IMR-90 (cell line): ENCODE data around the gene NCAPG2. TPM values are rescaled to one million over a fixed set of nuclear protein-coding genes. Genes with fewer than 3 reads are reported as not detected.
A peak's percentile ranks its signal among the peaks of the same experiment; 100 is the strongest.

ENCODE experiments used
- ATAC-seq: fragments of 200-7000 bp; cut with Tn5 transposase; 2 replicates; pipeline ENCODE4 v1.9.1; 2020; ENCODE audit warnings: low read depth, mild to moderate bottlenecking, moderate library complexity
- BruUV-seq: library from RNA; stranded (reverse); fragments of 400-500 nt; replicated peaks from 2 replicates; lab custom pipeline; 2021; lab: Mats Ljungman, UMichigan
- CTCF ChIA-PET: fragments of 300-600 bp; formaldehyde crosslinking; extraction: SDS; loops from one replicate; lab custom pipeline; 2021; ENCODE audit warnings: antibody characterized with exemption; lab: Yijun Ruan, JAX
- POLR2A ChIA-PET: fragments of 300-600 bp; sonication (Branson Sonifier 250); formaldehyde crosslinking; loops from one replicate; lab custom pipeline; 2022; ENCODE audit warnings: antibody characterized with exemption; ENCODE audit not compliant: unreplicated experiment; lab: Charles Lee
- DNase-seq: peaks from one replicate; pipeline ENCODE4 v3.0.0; 2013
- H2AFZ ChIP-seq: replicated peaks from 2 replicates; pipeline ENCODE3; 2013; ENCODE audit warnings: low read length, mild to moderate bottlenecking; ENCODE audit not compliant: poor library complexity
- H2AK5ac ChIP-seq: 2 replicates; pipeline ENCODE4 v1.6.1; 2013; ENCODE audit warnings: low read depth, low read length, inconsistent platforms
- H2AK9ac ChIP-seq: replicated peaks from 2 replicates; pipeline ENCODE3; 2013; ENCODE audit warnings: mild to moderate bottlenecking, low read depth, low read length, moderate library complexity; ENCODE audit not compliant: poor library complexity
- H2BK120ac ChIP-seq: 2 replicates; pipeline ENCODE4 v1.6.1; 2013; ENCODE audit warnings: low read depth, low read length, inconsistent platforms
- H2BK15ac ChIP-seq: 3 replicates; pipeline ENCODE4 v1.6.1; 2013; ENCODE audit warnings: low read depth, low read length, inconsistent platforms
- H2BK20ac ChIP-seq: 2 replicates; pipeline ENCODE4 v1.6.1; 2013; ENCODE audit warnings: low read depth, mild to moderate bottlenecking, inconsistent platforms, low read length, moderate library complexity
- H2BK5ac ChIP-seq: 2 replicates; pipeline ENCODE4 v1.6.1; 2013; ENCODE audit warnings: mild to moderate bottlenecking, low read depth, low read length, inconsistent platforms; ENCODE audit not compliant: poor library complexity, severe bottlenecking
- H3K14ac ChIP-seq: replicated peaks from 2 replicates; pipeline ENCODE4 v1.6.1; 2013; ENCODE audit warnings: low read depth, low read length, inconsistent platforms
- H3K18ac ChIP-seq: 2 replicates; pipeline ENCODE4 v1.6.1; 2013; ENCODE audit warnings: low read depth, low read length, control low read depth
- H3K23ac ChIP-seq: 2 replicates; pipeline ENCODE4 v1.6.1; 2013; ENCODE audit warnings: low read depth, low read length, inconsistent platforms
- H3K27ac ChIP-seq: 2 replicates; pipeline ENCODE4 v1.5.1; 2013; ENCODE audit warnings: mild to moderate bottlenecking, control low read depth, low read length; ENCODE audit not compliant: insufficient read depth
- H3K27me3 ChIP-seq: 2 replicates; pipeline ENCODE4 v1.6.1; 2013; ENCODE audit warnings: low read length; ENCODE audit not compliant: control insufficient read depth, insufficient read depth
- H3K36me3 ChIP-seq: 2 replicates; pipeline ENCODE4 v1.6.1; 2013; ENCODE audit warnings: low read length, mixed read lengths; ENCODE audit not compliant: control insufficient read depth, insufficient read depth
- H3K4ac ChIP-seq: 2 replicates; pipeline ENCODE4 v1.6.1; 2013; ENCODE audit warnings: low read depth, low read length, inconsistent platforms
- H3K4me1 ChIP-seq: 2 replicates; pipeline ENCODE4 v1.6.1; 2013; ENCODE audit warnings: low read length, mixed read lengths; ENCODE audit not compliant: control insufficient read depth, insufficient read depth
- H3K4me2 ChIP-seq: 2 replicates; pipeline ENCODE4 v1.6.1; 2013; ENCODE audit warnings: low read depth, mild to moderate bottlenecking, control low read depth, low read length, moderate library complexity
- H3K4me3 ChIP-seq: 2 replicates; pipeline ENCODE4 v1.5.1; 2013; ENCODE audit warnings: low read depth, mild to moderate bottlenecking, control low read depth, low read length, moderate library complexity; ENCODE audit not compliant: insufficient read depth
- H3K56ac ChIP-seq: 2 replicates; pipeline ENCODE4 v1.6.1; 2013; ENCODE audit warnings: low read length, inconsistent platforms; ENCODE audit not compliant: insufficient read depth; ENCODE audit errors: extremely low read depth
- H3K79me1 ChIP-seq, 2 experiments: 2 replicates each; pipeline ENCODE4 v1.6.1; 2013; ENCODE audit warnings: low read length in 2 of 2, inconsistent platforms in 1 of 2, low read depth in 1 of 2
- H3K9ac ChIP-seq: 2 replicates; pipeline ENCODE4 v1.6.1; 2013; ENCODE audit warnings: low read depth, low read length, control low read depth
- H3K9me1 ChIP-seq: 2 replicates; pipeline ENCODE4 v1.6.1; 2013; ENCODE audit warnings: low read length, inconsistent platforms; ENCODE audit not compliant: insufficient read depth
- H3K9me3 ChIP-seq: 2 replicates; pipeline ENCODE4 v1.6.1; 2013; ENCODE audit warnings: low read length; ENCODE audit not compliant: control insufficient read depth, insufficient read depth
- H4K20me1 ChIP-seq: 2 replicates; pipeline ENCODE4 v1.6.1; 2013; ENCODE audit warnings: low read length, inconsistent platforms; ENCODE audit not compliant: insufficient read depth
- H4K5ac ChIP-seq: 2 replicates; pipeline ENCODE4 v1.6.1; 2013; ENCODE audit warnings: mild to moderate bottlenecking, low read depth, low read length, control low read depth
- H4K8ac ChIP-seq, 2 experiments: 2 replicates each; pipeline ENCODE4 v1.6.1; 2013; ENCODE audit warnings: low read depth in 2 of 2, low read length in 2 of 2, control low read depth in 1 of 2, inconsistent platforms in 1 of 2
- H4K91ac ChIP-seq: 2 replicates; pipeline ENCODE4 v1.6.1; 2013; ENCODE audit warnings: low read depth, low read length, inconsistent platforms; ENCODE audit not compliant: insufficient read depth
- BHLHE40 ChIP-seq: fragments of 150-350 bp; IDR thresholded peaks from 2 replicates; pipeline ENCODE4 v1.6.1; 2016; ENCODE audit warnings: mild to moderate bottlenecking, low read depth, low read length
- CHD1 ChIP-seq: IDR thresholded peaks from 2 replicates; pipeline ENCODE4 v1.6.1; 2012; ENCODE audit warnings: low read depth, low read length, improper control_type of control experiment
- ELK1 ChIP-seq: fragments of 150-350 bp; IDR thresholded peaks from 2 replicates; pipeline ENCODE4 v1.6.1; 2016; ENCODE audit warnings: low read depth, mild to moderate bottlenecking, low read length, moderate library complexity, borderline replicate concordance
- FOS ChIP-seq: fragments of 150-350 bp; IDR thresholded peaks from 2 replicates; pipeline ENCODE4 v1.6.1; 2016; ENCODE audit warnings: low read depth, low read length
- NFE2L2 ChIP-seq: fragments of 150-350 bp; IDR thresholded peaks from 2 replicates; pipeline ENCODE4 v1.6.1; 2016; ENCODE audit warnings: low read depth, mild to moderate bottlenecking, low read length
- RCOR1 ChIP-seq: IDR thresholded peaks from 2 replicates; pipeline ENCODE4 v1.6.1; 2012; ENCODE audit warnings: mild to moderate bottlenecking, low read length, improper control_type of control experiment; ENCODE audit not compliant: insufficient replicate concordance
- RFX5 ChIP-seq: IDR thresholded peaks from 2 replicates; pipeline ENCODE4 v1.8.0; 2012; ENCODE audit warnings: low read depth, mild to moderate bottlenecking, low read length, moderate library complexity
- SMC3 ChIP-seq: fragments of 150-350 bp; IDR thresholded peaks from 2 replicates; pipeline ENCODE4 v1.6.1; 2016; ENCODE audit warnings: low read depth, mild to moderate bottlenecking, antibody characterized with exemption, low read length, moderate library complexity
- USF2 ChIP-seq: fragments of 150-350 bp; IDR thresholded peaks from 2 replicates; pipeline ENCODE4 v1.6.1; 2017; ENCODE audit warnings: mild to moderate bottlenecking, antibody characterized with exemption, low read length, low read depth
- WGBS, 2 experiments: methylation state at CpG; one replicate each; pipeline versions ENCODE4 v1.1.5 to v1.1.7; 2013; ENCODE audit warnings: missing lambda C conversion rate in 2 of 2; ENCODE audit not compliant: insufficient read length in 1 of 2; ENCODE audit errors: extremely low coverage in 2 of 2; 5-methylcytosine and 5-hydroxymethylcytosine counted together
- dilution Hi-C: fragments of 300-500 bp; cut with HindIII; formaldehyde crosslinking; loops from one replicate; pipeline ENCODE4 v1.14.3; 2018; ENCODE audit warnings: low sequenced_read_pairs; ENCODE audit not compliant: unreplicated experiment
- in situ Hi-C: fragments of 300-500 bp; cut with MboI; formaldehyde crosslinking; loops from 3 replicates; pipeline ENCODE4 v1.14.3; 2019; ENCODE audit warnings: low sequenced_read_pairs, inconsistent platforms, mixed read lengths
- intact Hi-C: fragments of 100-400 bp; cut with micrococcal nuclease; formaldehyde crosslinking; loops from 2 replicates; pipeline ENCODE4 v1.10.0; 2022
- polyA plus RNA-seq, 3 experiments: library from polyadenylated mRNA; depleted of rRNA; stranded (reverse); fragments of >200 nt; gene quantifications; 2 replicates each; pipeline ENCODE4 v1.2.3, GENCODE V29; 2012; ENCODE audit warnings: low replicate concordance in 1 of 3
- total RNA-seq: library from RNA; depleted of rRNA; stranded (reverse); fragments of >200 nt; gene quantifications from 2 replicates; pipeline ENCODE4 v1.2.3, GENCODE V29; 2012
- TF ChIP-seq, protein P1 (sequence below): conservative IDR thresholded peaks from 2 replicates; pipeline ENCODE4 v1.5.1; 2012; ENCODE audit warnings: mild to moderate bottlenecking, low read depth, low read length, improper control_type of control experiment

Gene NCAPG2
- total and polyA plus RNA-seq, 2 of the 4 experiments (the other 2 are of a cell fraction), result 25.6 to 25.8 TPM

DNA sequence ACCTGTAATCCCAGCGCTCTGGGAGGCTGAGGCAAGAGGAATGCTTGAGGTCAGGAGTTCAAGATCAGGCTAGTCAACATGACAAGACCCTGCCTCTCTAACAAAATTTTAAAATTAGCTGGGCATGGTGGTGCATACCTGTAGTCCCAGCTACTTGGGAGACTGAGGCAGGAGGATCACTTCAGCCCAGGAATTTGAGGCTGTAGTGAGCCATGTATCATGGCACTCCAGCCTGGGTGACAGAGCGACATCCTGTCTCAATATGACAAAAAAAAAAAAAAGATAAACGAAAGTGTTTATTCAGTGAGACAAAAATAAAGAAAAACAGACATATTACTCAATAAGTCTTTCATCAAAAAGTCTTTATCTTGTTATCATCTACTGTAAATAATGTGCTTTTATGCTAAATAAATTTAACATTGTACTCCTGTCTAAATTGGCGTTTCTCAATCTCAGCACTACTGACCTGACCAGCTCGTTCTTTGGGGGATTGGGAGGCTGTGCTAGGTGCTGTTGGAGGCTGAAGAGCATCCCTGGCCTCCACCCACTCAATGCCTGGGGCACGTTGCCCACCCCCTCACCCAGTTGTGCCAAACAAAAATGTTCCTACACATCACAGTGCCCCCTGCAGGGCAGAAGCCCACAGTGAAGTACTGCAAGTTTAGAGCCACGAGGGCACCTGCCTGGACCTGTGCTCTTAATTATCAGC is 57.7 kb downstream of the NCAPG2 start:
- no peak overlapping the region for H3K56ac ChIP-seq
- no peak overlapping the region for H3K18ac ChIP-seq
- no peaks in the 10 kb centered on the region for H3K27me3 ChIP-seq
- no peak overlapping the region for H3K23ac ChIP-seq
- H2AK5ac ChIP-seq, result peak overlapping the region; percentile 33
- no peak overlapping the region for H3K9ac ChIP-seq
- peaks cover 9% of the 10 kb centered on the region for H3K36me3 ChIP-seq
- no peak overlapping the region; the same call in 1 of the 2 replicates for H2BK20ac ChIP-seq
- H3K4ac ChIP-seq, result peak overlapping the region; percentile 36; the same call in 1 of the 2 replicates
- 92% methylated on average over 2 of the region's 7 CpGs; no CpG with 5 or more reads in 1 of the 2 experiments for WGBS, 2 experiments
- no peaks in the 10 kb centered on the region for H3K9me3 ChIP-seq
- no peak overlapping the region for H3K14ac ChIP-seq
- 0 out of 3 replicates have a peak overlapping the region, but pooled peaks have one; percentile 11 for H2BK15ac ChIP-seq
- H3K4me2 ChIP-seq, result no peak overlapping the region
- peak overlapping the region; percentile 47 for H2BK120ac ChIP-seq
- BruUV-seq, result no TSS peak
- H3K4me1 ChIP-seq, result peaks cover 17% of the 10 kb centered on the region
- peak overlapping the region; percentile 3; the same call in 1 of the 2 replicates for H3K27ac ChIP-seq
- H4K91ac ChIP-seq, result 0 out of 2 replicates have a peak overlapping the region, but pooled peaks have one; percentile 33
- H4K8ac ChIP-seq, result no peak overlapping the region
- ChIA-PET POLR2A (no interaction called here), CTCF (interaction anchor here (0.6 to 1.6 kb wide), 5 partner anchors 14 to 60 kb away, joined by 3 to 6 read pairs (median 3); no protein-coding TSS in a partner anchor)
- H3K9me1 ChIP-seq, result peaks cover 15% of the 10 kb centered on the region
- no peak overlapping the region for H2AK9ac ChIP-seq
- ATAC-seq (no peak), DNase-seq (no peak)
- peaks cover 22 to 40% of the 10 kb centered on the region in 2 experiments for H3K79me1 ChIP-seq
- H3K4me3 ChIP-seq, result no peak overlapping the region
- no peak for TF ChIP-seq NFE2L2
- TF ChIP-seq USF2, result no peak
- no peak for TF ChIP-seq SMC3
- TF ChIP-seq CHD1, result no peak
- TF ChIP-seq FOS, result no peak
- TF ChIP-seq, protein P1, sequence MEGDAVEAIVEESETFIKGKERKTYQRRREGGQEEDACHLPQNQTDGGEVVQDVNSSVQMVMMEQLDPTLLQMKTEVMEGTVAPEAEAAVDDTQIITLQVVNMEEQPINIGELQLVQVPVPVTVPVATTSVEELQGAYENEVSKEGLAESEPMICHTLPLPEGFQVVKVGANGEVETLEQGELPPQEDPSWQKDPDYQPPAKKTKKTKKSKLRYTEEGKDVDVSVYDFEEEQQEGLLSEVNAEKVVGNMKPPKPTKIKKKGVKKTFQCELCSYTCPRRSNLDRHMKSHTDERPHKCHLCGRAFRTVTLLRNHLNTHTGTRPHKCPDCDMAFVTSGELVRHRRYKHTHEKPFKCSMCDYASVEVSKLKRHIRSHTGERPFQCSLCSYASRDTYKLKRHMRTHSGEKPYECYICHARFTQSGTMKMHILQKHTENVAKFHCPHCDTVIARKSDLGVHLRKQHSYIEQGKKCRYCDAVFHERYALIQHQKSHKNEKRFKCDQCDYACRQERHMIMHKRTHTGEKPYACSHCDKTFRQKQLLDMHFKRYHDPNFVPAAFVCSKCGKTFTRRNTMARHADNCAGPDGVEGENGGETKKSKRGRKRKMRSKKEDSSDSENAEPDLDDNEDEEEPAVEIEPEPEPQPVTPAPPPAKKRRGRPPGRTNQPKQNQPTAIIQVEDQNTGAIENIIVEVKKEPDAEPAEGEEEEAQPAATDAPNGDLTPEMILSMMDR, result no peak; the same call in 1 of the 2 replicates
- TF ChIP-seq RFX5, result no peak
- no peak for TF ChIP-seq BHLHE40
- no peak for TF ChIP-seq RCOR1
- no peak for TF ChIP-seq ELK1
- in situ Hi-C loops, result no loop called here
- H2AFZ ChIP-seq, result no peak overlapping the region
- H4K20me1 ChIP-seq, result no peaks in the 10 kb centered on the region
- no peak overlapping the region for H2BK5ac ChIP-seq
- intact Hi-C loops, result no loop called here
- dilution Hi-C loops, result no loop called here
- no peak overlapping the region for H4K5ac ChIP-seq
